ENCODE results near the gene ATL3. TPM values are rescaled to one million over a fixed set of nuclear protein-coding genes. Genes with fewer than 3 reads are reported as not detected.

The ATL3 gene
- total RNA-seq, 2 donors from 2014 or later = 17.8 to 32.7 TPM

- Histone ChIP-seq H3K9me3 (no peaks in the 10 kb centered on the region), H3K27ac (no peak overlapping the region), H3K4me3 (no peak overlapping the region), H3K36me3 (replicated peaks in 1 of 2; ENCODE audit: insufficient read depth in 1 of 2, low read depth in 2 of 2) (no peaks in the 10 kb centered on the region), H3K4me1 (peaks cover 30% of the 10 kb centered on the region), H3K27me3 (no peaks in the 10 kb centered on the region)
- ATAC-seq = no peak
- no peak for DNase-seq
- intact Hi-C loops (cut with DNase I) = no loop called here
- WGBS, 2 donors = 91 to 100% methylated on average over 1 of the region's 1 CpG
- TF ChIP-seq POLR2A (IDR thresholded peaks at IDR 0.05) (no peak), CTCF (IDR thresholded peaks at IDR 0.05) (no peak)
These were observed 37.6 kb upstream of the ATL3 start for GRCh38 chr11:63708764-63709163.

GRCh38 chr11:63705526-63705925 is 34.4 kb upstream of the ATL3 start:
- Histone ChIP-seq H3K9me3 (no peaks in the 10 kb centered on the region), H3K4me1 (peaks cover 25% of the 10 kb centered on the region), H3K27ac (peak overlapping the region in 1 of 4 donors; percentile 9), H3K4me3 (no peak overlapping the region), H3K27me3 (no peaks in the 10 kb centered on the region), H3K36me3 (replicated peaks in 1 of 2; ENCODE audit: insufficient read depth in 1 of 2, low read depth in 2 of 2) (no peaks in the 10 kb centered on the region)
- TF ChIP-seq POLR2A (IDR thresholded peaks at IDR 0.05) (no peak), CTCF (IDR thresholded peaks at IDR 0.05) (no peak)
- 11 to 30% methylated on average over 2 of the region's 2 CpGs for WGBS, 2 donors
- ATAC-seq (no peak), DNase-seq (no peak)
- intact Hi-C loops (cut with DNase I) = no loop called here

- peak; percentile 27 for ATAC-seq
These were observed 28.7 kb upstream of the ATL3 start for GRCh38 chr11:63699896-63700295.

GRCh38 chr11:63698976-63699733 is 28.0 kb upstream of the ATL3 start:
- no peaks in the 10 kb centered on the region for H3K9me3 ChIP-seq
- H3K27ac ChIP-seq = peak overlapping the region in 2 of 4 donors; percentile 4 to 44
- no peaks in the 10 kb centered on the region for H3K27me3 ChIP-seq
- ATAC-seq = peak; percentile 18
- no peak for DNase-seq
- peaks cover 10% of the 10 kb centered on the region for H3K4me1 ChIP-seq
- intact Hi-C loops (cut with DNase I) = no loop called here
- 52 to 73% methylated on average over 11 of the region's 11 CpGs for WGBS, 2 donors
- no peak for TF ChIP-seq CTCF (IDR thresholded peaks at IDR 0.05)
- no peak for TF ChIP-seq POLR2A (IDR thresholded peaks at IDR 0.05)
- no peak overlapping the region for H3K4me3 ChIP-seq
- H3K36me3 ChIP-seq (replicated peaks in 1 of 2; ENCODE audit: insufficient read depth in 1 of 2, low read depth in 2 of 2) = no peaks in the 10 kb centered on the region

More at GRCh38 chr11:63699896-63700295, 28.7 kb upstream of the ATL3 start:
- Histone ChIP-seq H3K4me1 (peaks cover 16% of the 10 kb centered on the region), H3K36me3 (replicated peaks in 1 of 2; ENCODE audit: insufficient read depth in 1 of 2, low read depth in 2 of 2) (no peaks in the 10 kb centered on the region), H3K27me3 (no peaks in the 10 kb centered on the region), H3K4me3 (no peak overlapping the region), H3K27ac (peak overlapping the region in 2 of 4 donors; percentile 4 to 44), H3K9me3 (no peaks in the 10 kb centered on the region)
- TF ChIP-seq CTCF (IDR thresholded peaks at IDR 0.05) (no peak), POLR2A (IDR thresholded peaks at IDR 0.05) (no peak)
- no peak for DNase-seq
- intact Hi-C loops (cut with DNase I) = no loop called here
- 30 to 42% methylated on average over 1 of the region's 1 CpG for WGBS, 2 donors

GRCh38 chr11:63694596-63694995 is 23.4 kb upstream of the ATL3 start:
- intact Hi-C loops (cut with DNase I) = no loop called here
- 89 to 94% methylated on average over 7 of the region's 7 CpGs for WGBS, 2 donors
- Histone ChIP-seq H3K9me3 (no peaks in the 10 kb centered on the region), H3K36me3 (replicated peaks in 1 of 2; ENCODE audit: insufficient read depth in 1 of 2, low read depth in 2 of 2) (no peaks in the 10 kb centered on the region), H3K4me3 (no peak overlapping the region), H3K27me3 (no peaks in the 10 kb centered on the region), H3K4me1 (peaks cover 5% of the 10 kb centered on the region), H3K27ac (no peak overlapping the region)
- ATAC-seq = no peak
- no peak for TF ChIP-seq POLR2A (IDR thresholded peaks at IDR 0.05)
- no peak for TF ChIP-seq CTCF (IDR thresholded peaks at IDR 0.05)
- DNase-seq = no peak

All from body of pancreas (tissue), 4 donors.